Smooth muscle cell (in vitro differentiated cells): ENCODE data around the gene KIAA1217. TPM values are rescaled to one million over a fixed set of nuclear protein-coding genes. Genes with fewer than 3 reads are reported as not detected.
A peak's percentile ranks its signal among the peaks of the same experiment; 100 is the strongest.

Source experiments
- DNase-seq: peaks from one replicate; lab custom pipeline; 2025; ENCODE audit not compliant: unreplicated experiment; lab: John Stamatoyannopoulos, UW
- H2AFZ ChIP-seq: fragments of 200-600 bp; sonication (generic); 2 replicates; pipeline ENCODE4 v1.6.0; 2016; ENCODE audit warnings: antibody characterized with exemption, low read depth, mild to moderate bottlenecking
- H3F3A ChIP-seq: fragments of 200-600 bp; sonication (generic); 2 replicates; pipeline ENCODE4 v1.6.0; 2017; ENCODE audit warnings: antibody characterized with exemption, low read depth
- H3K27ac ChIP-seq: fragments of 200-600 bp; sonication (generic); 2 replicates; pipeline ENCODE4 v1.5.1; 2016; ENCODE audit warnings: low read depth, mild to moderate bottlenecking
- H3K27me3 ChIP-seq: fragments of 200-600 bp; sonication (generic); 2 replicates; pipeline ENCODE4 v1.6.1; 2016; ENCODE audit warnings: low read depth, mild to moderate bottlenecking
- H3K36me3 ChIP-seq: fragments of 200-600 bp; sonication (generic); 2 replicates; pipeline ENCODE4 v1.5.1; 2016; ENCODE audit warnings: low read depth
- H3K4me1 ChIP-seq: fragments of 200-600 bp; sonication (generic); 2 replicates; pipeline ENCODE4 v1.5.1; 2016; ENCODE audit warnings: low read depth
- H3K4me2 ChIP-seq: fragments of 200-600 bp; sonication (generic); 2 replicates; pipeline ENCODE4 v1.6.0; 2016; ENCODE audit warnings: mild to moderate bottlenecking
- H3K4me3 ChIP-seq: fragments of 200-600 bp; sonication (generic); 2 replicates; pipeline ENCODE4 v1.5.1; 2016; ENCODE audit warnings: mild to moderate bottlenecking
- H3K79me2 ChIP-seq: fragments of 200-600 bp; sonication (generic); 2 replicates; pipeline ENCODE4 v1.6.0; 2016; ENCODE audit warnings: low read depth, mild to moderate bottlenecking
- H3K9ac ChIP-seq: fragments of 200-600 bp; sonication (generic); 2 replicates; pipeline ENCODE4 v1.6.0; 2016; ENCODE audit warnings: low read depth
- H3K9me3 ChIP-seq: fragments of 200-600 bp; sonication (generic); replicated peaks from 2 replicates; pipeline ENCODE4 v1.5.1; 2016; ENCODE audit warnings: low read depth
- H4K20me1 ChIP-seq: fragments of 200-600 bp; sonication (generic); 2 replicates; pipeline ENCODE4 v1.6.0; 2016; ENCODE audit warnings: low read depth
- WGBS: methylation state at CpG from one replicate; pipeline ENCODE4 v1.1.7; 2016; ENCODE audit warnings: low lambda C conversion rate; 5-methylcytosine and 5-hydroxymethylcytosine counted together
- polyA plus RNA-seq: library from polyadenylated mRNA; unstranded; fragments of >200 nt; fragmentation: Nextera tagmentation; extraction: Ambion mirVana; gene quantifications from 2 replicates; pipeline ENCODE4 v1.2.1, GENCODE V29; 2016
- total RNA-seq: library from RNA; depleted of rRNA; stranded (reverse); fragments of >200 nt; gene quantifications from 2 replicates; pipeline ENCODE4 v1.2.3, GENCODE V29; 2014
- TF ChIP-seq, protein P1 (sequence below): fragments of 200-600 bp; sonication (generic); IDR thresholded peaks from 2 replicates; pipeline ENCODE4 v1.5.1; 2017; ENCODE audit warnings: borderline replicate concordance, mild to moderate bottlenecking, antibody characterized with exemption; ENCODE audit not compliant: insufficient read depth, poor library complexity, severe bottlenecking

KIAA1217 gene
- total and polyA plus RNA-seq, 2 experiments from 2014 or later: 43.3 to 68.8 TPM

DNA sequence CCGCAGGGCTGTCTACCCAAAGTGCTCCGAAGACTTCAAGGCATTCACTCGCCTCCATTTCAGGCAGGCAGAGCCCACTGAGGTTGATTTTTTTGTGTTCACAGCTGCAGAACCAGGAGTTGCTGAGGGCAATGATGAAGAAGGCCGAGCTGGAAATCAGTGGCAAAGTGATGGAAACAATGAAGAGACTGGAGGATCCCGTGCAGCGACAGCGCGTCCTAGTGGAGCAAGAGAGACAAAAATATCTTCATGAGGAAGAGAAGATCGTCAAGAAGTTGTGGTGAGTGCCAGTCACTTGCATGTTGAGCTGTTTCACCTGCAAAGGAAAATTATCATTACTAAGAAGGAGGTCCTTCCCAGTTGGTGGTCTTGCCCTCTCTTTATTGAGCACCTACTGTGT is 304.2 kb downstream of the KIAA1217 start:
- no peak overlapping the region for H3K9ac ChIP-seq
- 73% methylated on average over 9 of the region's 9 CpGs for WGBS
- no peak overlapping the region for H3K4me2 ChIP-seq
- H3K36me3 ChIP-seq: no peaks in the 10 kb centered on the region
- H2AFZ ChIP-seq: no peak overlapping the region
- no peaks in the 10 kb centered on the region for H3K27me3 ChIP-seq
- H4K20me1 ChIP-seq: peaks cover 39% of the 10 kb centered on the region
- H3F3A ChIP-seq: no peaks in the 10 kb centered on the region
- no peak for DNase-seq
- TF ChIP-seq, protein P1, sequence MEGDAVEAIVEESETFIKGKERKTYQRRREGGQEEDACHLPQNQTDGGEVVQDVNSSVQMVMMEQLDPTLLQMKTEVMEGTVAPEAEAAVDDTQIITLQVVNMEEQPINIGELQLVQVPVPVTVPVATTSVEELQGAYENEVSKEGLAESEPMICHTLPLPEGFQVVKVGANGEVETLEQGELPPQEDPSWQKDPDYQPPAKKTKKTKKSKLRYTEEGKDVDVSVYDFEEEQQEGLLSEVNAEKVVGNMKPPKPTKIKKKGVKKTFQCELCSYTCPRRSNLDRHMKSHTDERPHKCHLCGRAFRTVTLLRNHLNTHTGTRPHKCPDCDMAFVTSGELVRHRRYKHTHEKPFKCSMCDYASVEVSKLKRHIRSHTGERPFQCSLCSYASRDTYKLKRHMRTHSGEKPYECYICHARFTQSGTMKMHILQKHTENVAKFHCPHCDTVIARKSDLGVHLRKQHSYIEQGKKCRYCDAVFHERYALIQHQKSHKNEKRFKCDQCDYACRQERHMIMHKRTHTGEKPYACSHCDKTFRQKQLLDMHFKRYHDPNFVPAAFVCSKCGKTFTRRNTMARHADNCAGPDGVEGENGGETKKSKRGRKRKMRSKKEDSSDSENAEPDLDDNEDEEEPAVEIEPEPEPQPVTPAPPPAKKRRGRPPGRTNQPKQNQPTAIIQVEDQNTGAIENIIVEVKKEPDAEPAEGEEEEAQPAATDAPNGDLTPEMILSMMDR: peak; percentile 35
- no peaks in the 10 kb centered on the region for H3K4me1 ChIP-seq
- H3K9me3 ChIP-seq: no peaks in the 10 kb centered on the region
- no peak overlapping the region for H3K4me3 ChIP-seq
- no peaks in the 10 kb centered on the region for H3K79me2 ChIP-seq
- no peak overlapping the region for H3K27ac ChIP-seq

DNA sequence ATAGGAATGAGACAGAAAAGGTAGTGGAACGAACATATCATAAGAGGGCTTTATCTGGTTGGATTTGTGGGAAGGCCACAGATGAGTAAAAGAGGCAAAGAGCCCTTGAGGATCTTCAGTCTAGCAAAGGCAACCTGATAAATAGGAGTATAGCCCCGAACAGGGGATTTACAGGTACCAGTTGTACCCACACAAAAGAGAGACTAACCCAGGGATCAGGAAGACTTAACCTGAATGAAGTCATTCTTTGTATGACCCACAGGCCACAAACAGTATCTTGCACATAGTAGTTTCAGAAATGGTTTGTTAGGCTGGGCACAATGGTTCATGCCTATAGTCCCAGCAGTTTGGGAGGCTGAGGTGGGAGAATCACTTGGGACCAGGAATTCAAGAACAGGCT is 306.5 kb downstream of the KIAA1217 start:
- Histone ChIP-seq H4K20me1 (peaks cover 49% of the 10 kb centered on the region), H3F3A (no peaks in the 10 kb centered on the region), H3K9me3 (no peaks in the 10 kb centered on the region), H3K36me3 (no peaks in the 10 kb centered on the region), H3K27me3 (no peaks in the 10 kb centered on the region), H3K4me1 (no peaks in the 10 kb centered on the region), H3K79me2 (no peaks in the 10 kb centered on the region), H3K4me2 (no peak overlapping the region), H3K9ac (no peak overlapping the region), H3K4me3 (no peak overlapping the region), H3K27ac (no peak overlapping the region), H2AFZ (no peak overlapping the region)
- 55% methylated on average over 2 of the region's 2 CpGs for WGBS
- no peak for DNase-seq
- TF ChIP-seq, protein P1: no peak

DNA sequence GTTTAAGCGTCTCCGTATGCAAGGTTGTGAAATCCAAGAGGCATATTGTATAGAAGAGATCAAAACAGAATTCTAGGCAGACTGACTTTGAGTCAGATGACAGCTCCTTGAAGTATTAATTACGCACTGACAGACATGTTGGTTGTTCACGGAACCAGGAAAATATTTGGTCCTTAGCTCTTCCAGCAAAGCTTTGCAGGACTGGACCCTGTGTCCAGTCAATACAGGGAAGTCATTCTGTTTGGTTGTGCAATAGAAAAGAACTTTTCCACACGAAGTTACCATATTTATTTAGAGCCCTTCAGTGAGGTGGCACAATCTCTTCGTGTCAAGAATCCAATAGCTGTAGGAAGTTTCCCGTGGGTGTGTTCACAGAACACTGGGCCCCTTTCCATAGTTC is 309.5 kb downstream of the KIAA1217 start:
- H2AFZ ChIP-seq: no peak overlapping the region
- no peaks in the 10 kb centered on the region for H3K79me2 ChIP-seq
- no peaks in the 10 kb centered on the region for H3K9me3 ChIP-seq
- H3K27me3 ChIP-seq: no peaks in the 10 kb centered on the region
- no peak overlapping the region for H3K4me2 ChIP-seq
- peaks cover 7% of the 10 kb centered on the region for H3K36me3 ChIP-seq
- no peak overlapping the region for H3K9ac ChIP-seq
- no peak for DNase-seq
- WGBS: 74% methylated on average over 7 of the region's 7 CpGs
- peaks cover 41% of the 10 kb centered on the region for H4K20me1 ChIP-seq
- H3K4me1 ChIP-seq: no peaks in the 10 kb centered on the region
- H3K4me3 ChIP-seq: no peak overlapping the region
- no peaks in the 10 kb centered on the region for H3F3A ChIP-seq
- TF ChIP-seq, protein P1: no peak
- no peak overlapping the region for H3K27ac ChIP-seq

DNA sequence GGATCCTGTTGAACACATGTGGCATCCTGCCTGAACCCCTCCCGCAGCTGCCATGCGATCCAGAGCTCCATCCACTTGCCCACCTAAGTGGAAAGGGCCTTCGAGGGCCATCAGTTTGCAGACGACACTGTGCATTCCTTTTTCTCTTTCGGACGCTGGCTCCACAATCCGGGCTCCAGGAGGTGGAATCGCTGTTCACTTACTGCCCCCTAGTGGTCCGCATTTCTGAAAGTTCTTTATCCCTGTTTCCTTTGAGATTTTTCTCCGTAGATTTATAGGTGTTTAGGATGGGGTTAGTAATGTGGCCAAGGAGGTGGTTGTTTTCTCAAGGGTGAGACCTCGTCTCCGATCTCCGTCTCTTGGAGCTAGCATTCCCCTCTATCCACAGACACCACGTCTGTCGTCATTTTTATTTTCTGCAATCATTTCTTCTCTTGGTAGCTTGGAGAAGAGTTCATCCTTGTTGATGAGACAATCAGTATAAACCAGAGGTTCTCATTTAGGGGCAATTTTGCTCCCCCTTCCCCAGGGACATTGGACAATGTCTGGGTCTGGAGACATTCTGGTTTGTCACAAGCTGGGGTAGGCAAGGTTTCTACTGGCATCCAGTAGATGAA is 310.2 kb downstream of the KIAA1217 start:
- WGBS: 22% methylated on average over 15 of the region's 15 CpGs
- no peak overlapping the region for H2AFZ ChIP-seq

More for the DNA sequence above, 310.2 kb downstream of the KIAA1217 start:
- H3K79me2 ChIP-seq: no peaks in the 10 kb centered on the region
- H3K4me3 ChIP-seq: no peak overlapping the region
- H3K27me3 ChIP-seq: no peaks in the 10 kb centered on the region
- no peaks in the 10 kb centered on the region for H3F3A ChIP-seq
- no peaks in the 10 kb centered on the region for H3K4me1 ChIP-seq
- H3K9ac ChIP-seq: no peak overlapping the region
- peak; percentile 8 for DNase-seq
- H3K4me2 ChIP-seq: no peak overlapping the region
- TF ChIP-seq, protein P1: peak; percentile 83
- no peak overlapping the region for H3K27ac ChIP-seq
- no peaks in the 10 kb centered on the region for H3K9me3 ChIP-seq
- H3K36me3 ChIP-seq: peaks cover 7% of the 10 kb centered on the region
- H4K20me1 ChIP-seq: peaks cover 39% of the 10 kb centered on the region
